Coronary artery (tissue), 2 donors: Measurements from ENCODE around the gene ESD.

Experiments
- DNase-seq: peaks from one replicate; pipeline ENCODE4 v3.0.0-alpha.2; 2017; ENCODE audit warnings: low spot score
- H3K27ac ChIP-seq, 2 donors: fragments of 200-600 bp; sonication (generic); one replicate each; pipeline ENCODE4 v1.5.1; 2016 to 2019
- H3K4me3 ChIP-seq: fragments of 200-600 bp; sonication (generic); 2 replicates; pipeline ENCODE4 v1.5.1; 2016; ENCODE audit warnings: mild to moderate bottlenecking, moderate library complexity
- CTCF ChIP-seq: fragments of 200-600 bp; sonication (generic); IDR thresholded peaks from one replicate; pipeline ENCODE4 v1.5.1; 2019; ENCODE audit warnings: antibody characterized with exemption

ESD gene

GRCh38 chr13:46797501-46798237 is 708 bp upstream of the ESD start:
- TF ChIP-seq CTCF = no peak
- Histone ChIP-seq H3K4me3 (peak overlapping the region; percentile 88), H3K27ac (peak overlapping the region; percentile 95)
- DNase-seq = no peak

DNA sequence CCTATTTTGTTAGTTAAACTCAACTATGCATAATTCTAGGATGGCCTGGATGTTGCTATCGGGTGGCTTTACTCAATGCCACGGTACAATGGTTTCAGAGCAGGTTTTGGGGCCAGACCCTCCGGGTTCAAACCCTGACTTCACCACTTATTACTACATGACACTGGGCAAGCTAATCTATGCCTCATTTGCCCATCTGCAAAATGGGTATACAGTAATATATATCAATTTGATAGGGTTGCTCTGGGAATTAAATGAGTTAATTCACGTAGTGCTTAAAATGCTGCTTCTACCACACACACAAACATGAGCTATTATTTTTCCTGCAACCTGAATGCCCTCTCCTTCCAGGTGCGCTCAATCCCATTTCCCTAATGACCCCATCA is 839 bp downstream of the ESD start:
- DNase-seq = no peak
- peak overlapping the region; percentile 95 for H3K27ac ChIP-seq
- TF ChIP-seq CTCF = no peak
- H3K4me3 ChIP-seq = peak overlapping the region; percentile 88

- no peak for TF ChIP-seq CTCF
- Histone ChIP-seq H3K27ac (no peak overlapping the region), H3K4me3 (peak overlapping the region; percentile 16)
- no peak for DNase-seq
Measured at GRCh38 chr13:46795321-46795720, 1.6 kb downstream of the ESD start.

DNA sequence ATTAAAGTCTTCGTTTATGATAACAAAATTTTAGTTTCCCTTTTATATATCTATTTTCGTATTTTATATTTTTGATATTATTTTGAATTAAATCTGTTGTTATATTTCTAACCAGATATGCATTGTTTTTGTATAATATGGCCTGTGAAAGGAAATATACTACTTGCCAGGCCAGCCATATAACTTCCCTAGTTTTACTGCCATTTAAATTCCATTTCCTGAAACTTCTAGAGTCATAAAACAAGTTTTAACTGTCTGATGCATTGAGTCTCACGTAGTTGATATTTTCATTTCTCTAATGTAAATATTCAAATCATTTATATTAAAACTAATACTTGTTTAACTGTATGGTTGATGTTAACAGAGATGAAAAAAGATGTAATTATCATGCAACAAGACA is 13.5 kb downstream of the ESD start:
- no peak overlapping the region for H3K27ac ChIP-seq
- no peak overlapping the region for H3K4me3 ChIP-seq
- no peak for DNase-seq
- TF ChIP-seq CTCF = no peak

DNA sequence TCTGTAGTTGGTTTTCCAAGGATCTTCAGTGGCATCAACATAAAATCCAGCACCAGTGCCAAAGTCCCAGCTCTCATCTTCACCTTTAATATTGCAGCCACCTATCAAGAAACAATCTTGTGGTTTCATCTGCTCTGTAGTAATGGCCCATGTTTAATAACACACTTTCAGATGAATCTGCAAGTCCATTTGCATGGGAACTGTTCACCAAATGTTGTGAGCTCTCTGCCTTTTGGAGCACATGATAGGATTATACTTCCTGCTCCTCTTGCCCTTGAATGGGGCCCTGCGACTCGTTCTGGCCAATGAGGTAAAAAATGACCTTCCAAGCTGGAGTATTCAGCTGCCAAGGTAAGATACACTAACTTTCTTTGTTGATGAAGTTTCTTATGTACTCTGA is 14.3 kb downstream of the ESD start:
- TF ChIP-seq CTCF = no peak
- Histone ChIP-seq H3K27ac (no peak overlapping the region), H3K4me3 (no peak overlapping the region)
- DNase-seq = no peak

DNA sequence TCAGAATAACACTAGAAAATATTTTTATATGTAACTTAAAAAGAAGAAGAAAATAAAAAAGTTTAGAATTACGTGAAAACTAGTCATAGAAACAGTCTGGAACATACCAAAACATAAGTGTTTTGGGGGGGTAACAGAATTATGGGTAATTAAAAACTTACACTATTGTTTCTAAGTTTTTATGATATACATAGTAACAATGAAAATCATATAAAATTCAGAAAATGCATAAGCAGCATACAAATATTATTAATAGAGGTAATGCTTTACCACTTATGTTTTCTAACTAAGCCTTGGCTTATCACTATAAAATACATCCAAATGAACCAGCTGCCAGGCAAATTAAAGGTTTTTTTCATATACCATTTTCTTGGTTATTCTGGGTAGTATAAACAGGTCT is 14.9 kb downstream of the ESD start:
- no peak for DNase-seq
- no peak for TF ChIP-seq CTCF
- H3K27ac ChIP-seq = no peak overlapping the region

GRCh38 chr13:46778890-46779289 is 18.1 kb downstream of the ESD start:
- no peak for TF ChIP-seq CTCF
- H3K4me3 ChIP-seq = no peak overlapping the region
- H3K27ac ChIP-seq = peak overlapping the region; percentile 29 to 68
- DNase-seq = no peak

More for the DNA sequence above, 14.9 kb downstream of the ESD start:
- no peak overlapping the region for H3K4me3 ChIP-seq
